ENCODE data around the gene PLCH1. TPM values are rescaled to one million over a fixed set of nuclear protein-coding genes. Genes with fewer than 3 reads are reported as not detected.

Gene PLCH1
- total and polyA plus RNA-seq, 3 experiments from 2014 or later, result not detected

DNA sequence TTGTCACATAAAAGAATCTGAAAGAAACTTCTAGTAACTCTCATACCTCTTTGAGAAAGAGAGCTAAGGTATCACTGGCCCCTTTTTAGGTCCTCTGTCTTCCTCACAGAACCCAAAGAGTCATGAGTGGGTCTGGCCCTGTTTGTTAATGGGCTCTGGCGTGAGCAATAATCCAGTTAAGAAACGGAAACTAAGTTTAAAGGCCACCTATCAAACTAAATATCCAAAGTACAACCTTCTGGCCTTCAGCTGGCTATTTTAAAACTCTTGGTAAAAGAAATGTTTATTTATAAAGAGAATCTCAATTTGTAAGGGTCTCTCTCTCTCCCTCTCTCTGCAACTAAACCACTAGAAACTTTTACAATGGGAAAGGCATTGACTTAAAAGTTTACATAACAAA, 380.4 kb downstream of the PLCH1 start:
- no peak overlapping the region for H3K27ac ChIP-seq (ENCODE audit: low read depth, low read length)
- H3K4me3 ChIP-seq (ENCODE audit: low read length), result no peak overlapping the region
- H3K4me1 ChIP-seq (ENCODE audit: insufficient read depth, low read length), result no peaks in the 10 kb centered on the region
- no peaks in the 10 kb centered on the region for H3K9me3 ChIP-seq (ENCODE audit: low read length)
- no peaks in the 10 kb centered on the region for H3K27me3 ChIP-seq (ENCODE audit: insufficient read depth, low read length, poor library complexity, severe bottlenecking)
- Mint-ChIP-seq H3K27ac (no peak overlapping the region), H3K36me3 (peaks cover 0 to 4% (median 0%) of the 10 kb centered on the region in 3 donors), H3K4me3 (no peak overlapping the region), H3K9me3 (peaks cover 5 to 20% (median 8%) of the 10 kb centered on the region in 5 donors), H3K27me3 (no peaks in the 10 kb centered on the region), H3K4me1 (no peaks in the 10 kb centered on the region)
- DNase-seq, result no peak
- ChIA-PET POLR2A (no interaction called here), CTCF (no interaction called here)
- H3K36me3 ChIP-seq (ENCODE audit: insufficient read depth, low read length), result no peaks in the 10 kb centered on the region

- POLR2A ChIA-PET, result no interaction called here
- no peaks in the 10 kb centered on the region for H3K27me3 Mint-ChIP-seq
- Histone ChIP-seq H3K27ac (ENCODE audit: low read depth, low read length) (no peak overlapping the region), H3K27me3 (ENCODE audit: insufficient read depth, low read length, poor library complexity, severe bottlenecking) (no peaks in the 10 kb centered on the region), H3K36me3 (ENCODE audit: insufficient read depth, low read length) (no peaks in the 10 kb centered on the region), H3K4me1 (ENCODE audit: insufficient read depth, low read length) (no peaks in the 10 kb centered on the region), H3K4me3 (ENCODE audit: low read length) (no peak overlapping the region), H3K9me3 (ENCODE audit: low read length) (no peaks in the 10 kb centered on the region)
- peaks cover 5 to 18% (median 8%) of the 10 kb centered on the region in 5 donors for H3K9me3 Mint-ChIP-seq
- no peak overlapping the region for H3K4me3 Mint-ChIP-seq
- no peaks in the 10 kb centered on the region for H3K4me1 Mint-ChIP-seq
- CTCF ChIA-PET, result no interaction called here
- H3K27ac Mint-ChIP-seq, result no peak overlapping the region
- no peak for DNase-seq
- peaks cover 0 to 4% (median 0%) of the 10 kb centered on the region in 3 donors for H3K36me3 Mint-ChIP-seq
Measured at GRCh38 chr3:155363690-155364070, 381.2 kb downstream of the PLCH1 start.

- no peaks in the 10 kb centered on the region for H3K27me3 Mint-ChIP-seq
- Histone ChIP-seq H3K27ac (ENCODE audit: low read depth, low read length) (no peak overlapping the region), H3K36me3 (ENCODE audit: insufficient read depth, low read length) (no peaks in the 10 kb centered on the region), H3K4me3 (ENCODE audit: low read length) (no peak overlapping the region), H3K4me1 (ENCODE audit: insufficient read depth, low read length) (no peaks in the 10 kb centered on the region), H3K27me3 (ENCODE audit: insufficient read depth, low read length, poor library complexity, severe bottlenecking) (no peaks in the 10 kb centered on the region), H3K9me3 (ENCODE audit: low read length) (no peaks in the 10 kb centered on the region)
- H3K4me3 Mint-ChIP-seq, result no peak overlapping the region
- no peaks in the 10 kb centered on the region for H3K4me1 Mint-ChIP-seq
- peaks cover 0 to 4% (median 0%) of the 10 kb centered on the region in 3 donors for H3K36me3 Mint-ChIP-seq
- ChIA-PET POLR2A (no interaction called here), CTCF (no interaction called here)
- no peak overlapping the region for H3K27ac Mint-ChIP-seq
- DNase-seq, result no peak
- H3K9me3 Mint-ChIP-seq, result peaks cover 5 to 15% (median 5%) of the 10 kb centered on the region in 5 donors
Measured at GRCh38 chr3:155362808-155363689, 381.8 kb downstream of the PLCH1 start.

DNA sequence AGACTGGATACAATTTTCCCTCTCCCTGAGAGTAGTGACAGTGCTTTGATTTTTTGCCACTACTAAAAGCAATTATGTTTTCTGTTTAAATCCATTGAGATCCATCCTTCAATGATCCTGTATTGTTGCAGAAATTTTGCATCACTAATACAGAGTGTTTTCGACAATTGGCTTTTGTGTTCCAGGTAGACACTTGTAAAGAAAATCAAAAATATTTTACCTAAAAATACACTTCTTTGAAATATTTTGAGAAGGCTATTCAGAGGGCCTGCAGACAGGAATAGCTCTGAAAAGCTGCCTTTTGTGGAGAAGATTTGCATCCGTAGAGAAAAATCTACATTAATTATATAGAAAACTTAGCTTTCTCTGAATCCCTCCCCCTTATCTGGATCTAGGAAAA, 384.6 kb downstream of the PLCH1 start:
- no peak overlapping the region for H3K4me3 Mint-ChIP-seq

GRCh38 chr3:155356594-155357370, 388.1 kb downstream of the PLCH1 start:
- POLR2A ChIA-PET, result no interaction called here
- CTCF ChIA-PET, result no interaction called here
- peaks cover 0 to 2% (median 0%) of the 10 kb centered on the region in 5 donors for H3K9me3 Mint-ChIP-seq
- no peak overlapping the region for H3K4me3 Mint-ChIP-seq
- H3K27ac Mint-ChIP-seq, result no peak overlapping the region
- H3K4me3 ChIP-seq (ENCODE audit: low read length), result no peak overlapping the region
- no peaks in the 10 kb centered on the region for H3K4me1 Mint-ChIP-seq
- H3K36me3 Mint-ChIP-seq, result no peaks in the 10 kb centered on the region
- H3K27me3 ChIP-seq (ENCODE audit: insufficient read depth, low read length, poor library complexity, severe bottlenecking), result no peaks in the 10 kb centered on the region
- H3K4me1 ChIP-seq (ENCODE audit: insufficient read depth, low read length), result no peaks in the 10 kb centered on the region
- no peak for DNase-seq
- H3K9me3 ChIP-seq (ENCODE audit: low read length), result no peaks in the 10 kb centered on the region
- peaks cover 6% of the 10 kb centered on the region in 2 donors for H3K27me3 Mint-ChIP-seq
- no peaks in the 10 kb centered on the region for H3K36me3 ChIP-seq (ENCODE audit: insufficient read depth, low read length)
- H3K27ac ChIP-seq (ENCODE audit: low read depth, low read length), result no peak overlapping the region

More for the DNA sequence above, 384.6 kb downstream of the PLCH1 start:
- no peaks in the 10 kb centered on the region for H3K9me3 ChIP-seq (ENCODE audit: low read length)
- Mint-ChIP-seq H3K36me3 (peaks cover 0 to 4% (median 0%) of the 10 kb centered on the region in 3 donors), H3K9me3 (peaks cover 3 to 11% (median 6%) of the 10 kb centered on the region in 5 donors), H3K4me1 (no peaks in the 10 kb centered on the region), H3K27ac (no peak overlapping the region), H3K27me3 (peaks cover 1 to 6% of the 10 kb centered on the region in 2 donors)
- no peaks in the 10 kb centered on the region for H3K27me3 ChIP-seq (ENCODE audit: insufficient read depth, low read length, poor library complexity, severe bottlenecking)
- ChIA-PET POLR2A (no interaction called here), CTCF (no interaction called here)
- H3K4me3 ChIP-seq (ENCODE audit: low read length), result no peak overlapping the region
- no peaks in the 10 kb centered on the region for H3K36me3 ChIP-seq (ENCODE audit: insufficient read depth, low read length)
- no peak overlapping the region for H3K27ac ChIP-seq (ENCODE audit: low read depth, low read length)
- H3K4me1 ChIP-seq (ENCODE audit: insufficient read depth, low read length), result no peaks in the 10 kb centered on the region
- DNase-seq, result no peak

DNA sequence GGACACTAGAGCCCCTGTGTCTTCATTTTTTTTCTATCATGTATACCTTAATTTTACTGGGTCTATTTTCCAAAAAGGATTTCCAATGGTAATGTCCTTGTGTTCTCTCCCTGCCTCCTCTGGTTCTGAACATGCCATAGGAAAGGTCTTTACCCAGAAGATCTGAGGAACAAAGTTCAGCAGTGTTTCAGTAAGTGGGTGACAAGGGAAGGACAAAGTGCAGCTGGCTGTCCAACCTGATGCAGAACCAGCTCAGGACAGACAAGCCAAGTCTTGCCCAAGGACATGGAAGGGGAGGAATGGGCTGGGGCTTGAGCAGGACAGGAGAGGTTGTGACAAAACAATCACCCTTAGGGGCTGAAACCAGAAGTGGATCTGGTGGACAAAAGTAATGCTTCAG, 390.2 kb downstream of the PLCH1 start:
- H3K36me3 Mint-ChIP-seq, result no peaks in the 10 kb centered on the region
- CTCF ChIA-PET, result interaction anchor here (1.1 kb wide), 1 partner anchor 59 kb away, joined by 3 read pairs; no protein-coding TSS in a partner anchor

GRCh38 chr3:155352900-155353490, 391.9 kb downstream of the PLCH1 start:
- no peaks in the 10 kb centered on the region for H3K27me3 ChIP-seq (ENCODE audit: insufficient read depth, low read length, poor library complexity, severe bottlenecking)
- H3K36me3 ChIP-seq (ENCODE audit: insufficient read depth, low read length), result no peaks in the 10 kb centered on the region
- peaks cover 6% of the 10 kb centered on the region in 2 donors for H3K27me3 Mint-ChIP-seq
- POLR2A ChIA-PET, result no interaction called here
- H3K27ac Mint-ChIP-seq, result no peak overlapping the region
- no peaks in the 10 kb centered on the region for H3K4me1 ChIP-seq (ENCODE audit: insufficient read depth, low read length)
- no peaks in the 10 kb centered on the region for H3K9me3 ChIP-seq (ENCODE audit: low read length)
- no peak overlapping the region for H3K4me3 ChIP-seq (ENCODE audit: low read length)
- DNase-seq, result no peak
- peaks cover 0 to 2% (median 0%) of the 10 kb centered on the region in 5 donors for H3K9me3 Mint-ChIP-seq
- no peaks in the 10 kb centered on the region for H3K4me1 Mint-ChIP-seq
- no peak overlapping the region for H3K27ac ChIP-seq (ENCODE audit: low read depth, low read length)
- H3K4me3 Mint-ChIP-seq, result no peak overlapping the region
- CTCF ChIA-PET, result no interaction called here
- no peaks in the 10 kb centered on the region for H3K36me3 Mint-ChIP-seq

More for the DNA sequence above, 390.2 kb downstream of the PLCH1 start:
- Mint-ChIP-seq H3K27ac (no peak overlapping the region), H3K4me3 (no peak overlapping the region), H3K4me1 (no peaks in the 10 kb centered on the region), H3K27me3 (peaks cover 6% of the 10 kb centered on the region in 2 donors), H3K9me3 (peaks cover 0 to 2% (median 0%) of the 10 kb centered on the region in 5 donors)
- Histone ChIP-seq H3K4me3 (ENCODE audit: low read length) (no peak overlapping the region), H3K27ac (ENCODE audit: low read depth, low read length) (no peak overlapping the region), H3K4me1 (ENCODE audit: insufficient read depth, low read length) (no peaks in the 10 kb centered on the region), H3K27me3 (ENCODE audit: insufficient read depth, low read length, poor library complexity, severe bottlenecking) (no peaks in the 10 kb centered on the region), H3K9me3 (ENCODE audit: low read length) (no peaks in the 10 kb centered on the region), H3K36me3 (ENCODE audit: insufficient read depth, low read length) (no peaks in the 10 kb centered on the region)
- DNase-seq, result no peak
- POLR2A ChIA-PET, result no interaction called here

DNA sequence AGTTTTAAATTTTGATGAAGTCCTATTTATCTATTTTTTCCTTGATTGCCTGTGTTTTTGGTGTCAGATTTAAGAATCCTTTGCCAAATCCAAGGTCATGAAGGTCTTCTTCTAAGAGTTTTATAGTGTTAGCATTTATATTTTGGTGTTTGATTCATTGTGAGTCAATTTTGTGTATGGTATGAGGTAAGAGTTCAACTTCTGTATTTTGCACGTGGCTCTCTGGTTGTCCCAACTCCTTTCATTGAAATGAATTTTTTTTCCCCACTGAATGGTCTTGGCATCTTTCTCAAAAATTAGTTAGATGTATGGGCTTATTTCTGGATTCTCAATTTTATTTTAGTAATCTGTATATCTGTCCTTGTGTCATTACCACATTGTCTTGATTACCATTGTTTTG, 394.3 kb downstream of the PLCH1 start:
- Mint-ChIP-seq H3K27me3 (peaks cover 0 to 6% of the 10 kb centered on the region in 2 donors), H3K4me3 (no peak overlapping the region), H3K4me1 (no peaks in the 10 kb centered on the region), H3K9me3 (no peaks in the 10 kb centered on the region), H3K27ac (no peak overlapping the region), H3K36me3 (no peaks in the 10 kb centered on the region)
- Histone ChIP-seq H3K36me3 (ENCODE audit: insufficient read depth, low read length) (no peaks in the 10 kb centered on the region), H3K27me3 (ENCODE audit: insufficient read depth, low read length, poor library complexity, severe bottlenecking) (no peaks in the 10 kb centered on the region), H3K4me1 (ENCODE audit: insufficient read depth, low read length) (no peaks in the 10 kb centered on the region), H3K4me3 (ENCODE audit: low read length) (no peak overlapping the region), H3K27ac (ENCODE audit: low read depth, low read length) (no peak overlapping the region), H3K9me3 (ENCODE audit: low read length) (no peaks in the 10 kb centered on the region)
- ChIA-PET POLR2A (no interaction called here), CTCF (no interaction called here)
- no peak for DNase-seq

All from CD8-positive, alpha-beta memory T cell (primary cell).